Measurements from ENCODE around the gene PLB1.

PLB1 gene

DNA sequence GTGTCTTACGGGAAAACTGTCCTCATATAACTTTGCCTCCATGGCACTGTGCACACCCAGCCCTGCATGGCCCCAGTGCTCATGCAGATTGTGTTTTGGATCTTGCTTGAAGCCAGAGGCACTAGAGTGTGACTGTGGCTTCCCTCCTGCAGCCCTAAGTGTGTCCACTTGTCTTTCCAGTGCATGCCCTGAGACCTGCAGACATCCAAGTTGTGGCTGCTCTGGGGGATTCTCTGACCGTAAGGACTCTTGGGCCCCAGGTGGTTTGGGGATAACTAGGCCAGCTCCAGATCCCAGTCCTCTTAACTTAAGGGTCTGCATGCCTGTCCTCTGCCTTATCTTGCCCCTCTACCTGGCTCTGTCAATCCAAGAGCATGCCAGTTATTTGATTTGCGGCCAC lies 96.6 kb downstream of the PLB1 start:
- H3K27ac ChIP-seq, result no peak overlapping the region
- TF ChIP-seq, protein P1, sequence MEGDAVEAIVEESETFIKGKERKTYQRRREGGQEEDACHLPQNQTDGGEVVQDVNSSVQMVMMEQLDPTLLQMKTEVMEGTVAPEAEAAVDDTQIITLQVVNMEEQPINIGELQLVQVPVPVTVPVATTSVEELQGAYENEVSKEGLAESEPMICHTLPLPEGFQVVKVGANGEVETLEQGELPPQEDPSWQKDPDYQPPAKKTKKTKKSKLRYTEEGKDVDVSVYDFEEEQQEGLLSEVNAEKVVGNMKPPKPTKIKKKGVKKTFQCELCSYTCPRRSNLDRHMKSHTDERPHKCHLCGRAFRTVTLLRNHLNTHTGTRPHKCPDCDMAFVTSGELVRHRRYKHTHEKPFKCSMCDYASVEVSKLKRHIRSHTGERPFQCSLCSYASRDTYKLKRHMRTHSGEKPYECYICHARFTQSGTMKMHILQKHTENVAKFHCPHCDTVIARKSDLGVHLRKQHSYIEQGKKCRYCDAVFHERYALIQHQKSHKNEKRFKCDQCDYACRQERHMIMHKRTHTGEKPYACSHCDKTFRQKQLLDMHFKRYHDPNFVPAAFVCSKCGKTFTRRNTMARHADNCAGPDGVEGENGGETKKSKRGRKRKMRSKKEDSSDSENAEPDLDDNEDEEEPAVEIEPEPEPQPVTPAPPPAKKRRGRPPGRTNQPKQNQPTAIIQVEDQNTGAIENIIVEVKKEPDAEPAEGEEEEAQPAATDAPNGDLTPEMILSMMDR (conservative IDR thresholded peaks at IDR 0.05), result no peak
- no peak for TF ChIP-seq ZFX (IDR thresholded peaks at IDR 0.05)

DNA sequence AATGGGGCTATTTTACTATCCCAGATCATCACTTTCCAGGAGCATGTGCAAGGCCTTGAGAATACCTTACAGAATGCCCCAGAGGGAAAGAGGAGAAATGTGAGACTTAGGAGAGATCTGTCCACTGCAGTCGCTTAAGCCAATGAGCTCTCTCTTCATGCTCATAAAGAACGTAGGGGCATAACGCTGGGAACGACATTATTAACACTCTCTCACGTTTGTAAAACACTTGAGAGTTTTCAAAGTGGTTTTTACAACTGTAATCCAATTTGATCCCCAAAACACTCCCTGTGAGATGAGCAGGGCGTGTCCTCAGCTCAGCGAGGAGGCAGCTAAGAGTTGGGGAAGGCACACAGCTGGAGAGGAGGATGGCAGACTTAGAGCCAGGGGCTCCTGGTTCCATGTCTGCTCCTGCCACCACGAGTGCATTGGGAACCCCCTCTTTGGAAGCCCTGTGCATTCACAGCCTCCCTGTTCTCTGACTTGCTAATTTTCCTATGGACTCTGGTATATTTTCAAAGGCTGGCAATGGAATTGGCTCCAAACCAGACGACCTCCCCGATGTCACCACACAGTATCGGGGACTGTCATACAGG lies 97.4 kb downstream of the PLB1 start:
- TF ChIP-seq, protein P1 (conservative IDR thresholded peaks at IDR 0.05), result no peak
- no peak for TF ChIP-seq ZFX (IDR thresholded peaks at IDR 0.05)
- peak overlapping the region; percentile 20 for H3K27ac ChIP-seq

DNA sequence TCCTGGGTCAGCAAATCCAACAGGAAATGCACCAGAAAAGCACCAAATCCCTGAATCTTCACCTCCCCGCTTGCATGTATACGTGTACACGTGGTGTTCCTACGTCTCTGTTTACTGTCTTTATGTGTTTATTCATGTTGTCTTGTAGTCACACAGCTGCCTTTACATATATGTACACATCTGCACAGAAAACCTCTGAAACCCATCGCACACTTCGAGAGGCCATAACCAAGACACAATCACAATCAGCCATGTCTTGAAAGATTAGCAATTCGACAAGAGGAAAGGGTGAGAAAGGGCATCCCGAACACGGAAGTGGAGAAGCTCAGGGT lies 98.1 kb downstream of the PLB1 start:
- TF ChIP-seq, protein P1 (conservative IDR thresholded peaks at IDR 0.05), result no peak
- no peak for TF ChIP-seq ZFX (IDR thresholded peaks at IDR 0.05)
- peak overlapping the region; percentile 40 for H3K27ac ChIP-seq

DNA sequence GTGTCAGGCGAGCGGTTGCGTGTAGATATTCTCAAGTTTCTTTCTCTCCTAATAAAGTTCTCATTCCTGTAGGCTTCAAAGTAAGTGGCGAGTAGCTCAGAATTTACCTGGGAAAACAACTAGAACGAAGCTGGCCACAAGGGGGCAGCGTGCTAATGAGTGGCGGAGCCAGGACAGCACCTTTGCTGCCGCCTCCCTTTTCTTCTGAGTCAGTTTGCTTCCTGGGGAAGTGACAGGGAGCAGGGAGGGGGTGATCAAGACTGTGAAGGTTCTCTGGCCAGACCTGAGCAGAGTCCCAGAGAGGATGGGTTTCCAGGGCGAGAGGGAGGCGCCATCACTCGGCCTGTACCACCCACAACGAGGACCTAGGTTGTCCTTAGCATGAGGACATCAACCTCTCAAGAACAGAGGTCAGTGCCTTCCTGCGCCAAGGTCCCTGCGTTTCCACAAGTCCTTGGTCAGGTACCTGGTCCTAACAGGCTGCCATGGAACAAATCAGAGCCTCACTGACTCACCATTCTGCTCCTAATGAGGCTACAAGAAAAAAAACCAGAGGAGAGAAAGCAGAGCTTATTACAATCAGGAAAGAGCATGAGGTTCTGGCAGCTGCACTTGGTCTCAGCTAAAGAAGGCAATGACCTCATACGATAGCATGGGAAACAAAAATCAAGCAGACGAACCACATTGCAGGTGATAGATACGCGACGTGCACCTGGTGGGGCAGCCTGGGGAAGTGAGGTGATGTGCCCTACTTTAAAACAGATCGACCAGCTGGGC lies 98.7 kb downstream of the PLB1 start:
- no peak for TF ChIP-seq ZFX (IDR thresholded peaks at IDR 0.05)
- TF ChIP-seq, protein P1 (conservative IDR thresholded peaks at IDR 0.05), result peak; percentile 88

DNA sequence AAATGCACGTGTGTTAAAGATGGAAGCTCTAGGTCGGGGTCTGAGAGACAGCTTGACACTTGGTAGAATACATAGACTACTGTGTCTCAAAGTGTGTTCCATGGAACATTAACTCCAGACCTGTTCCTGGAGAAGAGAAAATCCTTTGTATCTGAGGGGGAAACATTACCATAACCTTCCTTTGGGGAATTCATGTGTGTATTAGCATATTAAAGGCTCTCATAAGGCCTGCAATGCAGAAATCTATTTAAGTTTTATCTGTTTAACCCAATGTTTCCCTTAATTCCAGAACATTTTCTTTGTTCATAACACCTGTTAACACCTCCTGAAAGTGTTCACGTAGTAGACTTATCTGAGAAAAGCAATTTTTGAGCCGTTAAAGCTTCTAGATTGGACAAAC lies 99.5 kb downstream of the PLB1 start:
- no peak overlapping the region for H3K27ac ChIP-seq
- TF ChIP-seq, protein P1 (conservative IDR thresholded peaks at IDR 0.05), result no peak
- no peak for TF ChIP-seq ZFX (IDR thresholded peaks at IDR 0.05)

More for the DNA sequence above, 98.7 kb downstream of the PLB1 start:
- H3K27ac ChIP-seq, result peak overlapping the region; percentile 40

DNA sequence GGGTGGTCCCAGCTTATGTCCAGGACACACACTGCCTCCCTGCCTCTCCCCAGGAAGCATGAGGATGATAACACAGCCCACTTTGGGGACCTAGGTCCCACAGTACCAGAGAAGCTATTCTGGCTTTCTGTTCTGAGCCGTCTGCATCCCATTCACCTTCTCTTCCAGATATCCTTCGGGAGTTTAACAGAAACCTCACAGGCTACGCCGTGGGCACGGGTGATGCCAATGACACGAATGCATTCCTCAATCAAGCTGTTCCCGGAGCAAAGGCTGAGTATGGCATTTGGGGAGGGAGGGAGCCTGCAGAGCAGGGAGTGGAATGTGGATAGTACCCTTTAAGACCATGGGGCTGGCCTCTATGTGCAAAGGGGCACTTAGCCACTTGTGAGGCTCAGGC lies 102.6 kb downstream of the PLB1 start:
- no peak overlapping the region for H3K27ac ChIP-seq
- no peak for TF ChIP-seq ZFX (IDR thresholded peaks at IDR 0.05)
- TF ChIP-seq, protein P1 (conservative IDR thresholded peaks at IDR 0.05), result no peak

DNA sequence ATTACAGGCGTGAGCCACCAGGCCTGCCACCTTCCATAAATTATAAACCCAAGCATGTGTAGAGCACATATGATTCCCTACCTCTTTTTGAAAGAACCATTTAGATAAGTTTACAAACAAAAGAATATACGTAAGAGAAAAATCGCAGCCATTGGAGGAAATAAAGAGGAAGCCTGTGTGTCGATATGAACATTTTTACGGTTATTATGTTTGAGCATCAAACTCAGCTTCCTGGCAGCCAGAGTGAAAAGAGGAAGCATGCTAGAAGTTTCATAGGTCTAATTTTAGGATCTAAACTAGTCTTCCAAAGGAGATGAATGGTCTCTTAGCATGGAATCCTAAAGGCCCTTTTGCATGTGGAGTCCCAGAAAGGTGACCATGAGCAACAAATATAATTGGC lies 104.3 kb downstream of the PLB1 start:
- TF ChIP-seq, protein P1 (conservative IDR thresholded peaks at IDR 0.05), result no peak

More for the DNA sequence above, 104.3 kb downstream of the PLB1 start:
- H3K27ac ChIP-seq, result no peak overlapping the region
